Mucosa of gallbladder (tissue), 1 donor: ENCODE measurements around the gene ELOVL3. TPM values are rescaled to one million over a fixed set of nuclear protein-coding genes. Genes with fewer than 3 reads are reported as not detected.
"Not testable (repeated sequence)": the region's sequence is repeated elsewhere in the genome, so short reads cannot be mapped to it uniquely, and the experiment has no call there.

Experiments
- DNase-seq: peaks from one replicate; pipeline ENCODE4 v3.0.0-alpha.2; 2020; ENCODE audit warnings: low spot score
- total RNA-seq: library from RNA; stranded (reverse); gene quantifications from one replicate; pipeline ENCODE4 v1.2.1, GENCODE V29; 2021
- donor health status: DM: no; HTN: no; CAD: no.

ELOVL3 gene, protein sequence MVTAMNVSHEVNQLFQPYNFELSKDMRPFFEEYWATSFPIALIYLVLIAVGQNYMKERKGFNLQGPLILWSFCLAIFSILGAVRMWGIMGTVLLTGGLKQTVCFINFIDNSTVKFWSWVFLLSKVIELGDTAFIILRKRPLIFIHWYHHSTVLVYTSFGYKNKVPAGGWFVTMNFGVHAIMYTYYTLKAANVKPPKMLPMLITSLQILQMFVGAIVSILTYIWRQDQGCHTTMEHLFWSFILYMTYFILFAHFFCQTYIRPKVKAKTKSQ
- not detected for total RNA-seq

- DNase-seq, result peak; percentile 95
Measured at GRCh38 chr10:102225646-102226541, at the start of gene ELOVL3. TSS of gene ELOVL3 (plus strand) at chr10:102226299. CDS start at chr10:102226549, 250 bp downstream.

DNA sequence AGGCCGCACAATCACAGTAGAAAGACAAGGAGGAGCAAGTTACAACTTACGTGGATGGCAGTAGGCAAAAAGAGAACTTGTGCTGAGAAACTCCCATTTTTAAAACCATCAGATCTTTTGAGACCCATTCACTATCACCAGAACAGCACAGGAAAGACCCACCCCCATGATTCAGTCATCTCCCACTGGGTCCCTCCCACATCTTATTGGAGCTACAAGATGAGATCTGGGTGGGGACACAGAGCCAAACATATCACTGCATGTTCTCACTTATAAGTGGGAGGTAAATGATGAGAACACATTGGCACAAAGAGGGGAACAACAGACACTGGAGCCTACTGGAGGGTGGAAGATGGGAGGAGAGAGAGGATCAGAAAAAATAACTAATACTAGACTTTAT is 41.5 kb upstream of the ELOVL3 start:
- no peak for DNase-seq

DNA sequence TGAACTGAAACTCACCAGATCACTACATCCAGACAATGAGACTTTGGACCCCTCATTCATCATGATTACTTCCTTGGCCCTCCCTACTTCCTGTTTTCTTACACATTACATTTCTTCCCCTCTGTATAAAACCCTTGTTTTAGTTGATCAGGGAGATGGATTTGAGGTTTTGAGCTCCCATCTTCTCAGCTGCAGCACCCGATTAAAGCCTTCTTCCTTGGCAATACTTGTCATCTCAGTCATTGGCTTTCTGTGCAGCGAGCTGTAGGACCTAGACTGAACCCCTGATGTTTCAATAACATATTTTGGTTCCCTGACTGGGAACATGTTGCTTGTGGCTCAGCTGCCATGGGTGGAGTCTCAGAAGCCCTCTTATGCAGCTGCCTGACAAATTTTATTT is 40.8 kb upstream of the ELOVL3 start:
- no peak for DNase-seq

GRCh38 chr10:102185811-102186527 is 40.1 kb upstream of the ELOVL3 start:
- no peak for DNase-seq

DNA sequence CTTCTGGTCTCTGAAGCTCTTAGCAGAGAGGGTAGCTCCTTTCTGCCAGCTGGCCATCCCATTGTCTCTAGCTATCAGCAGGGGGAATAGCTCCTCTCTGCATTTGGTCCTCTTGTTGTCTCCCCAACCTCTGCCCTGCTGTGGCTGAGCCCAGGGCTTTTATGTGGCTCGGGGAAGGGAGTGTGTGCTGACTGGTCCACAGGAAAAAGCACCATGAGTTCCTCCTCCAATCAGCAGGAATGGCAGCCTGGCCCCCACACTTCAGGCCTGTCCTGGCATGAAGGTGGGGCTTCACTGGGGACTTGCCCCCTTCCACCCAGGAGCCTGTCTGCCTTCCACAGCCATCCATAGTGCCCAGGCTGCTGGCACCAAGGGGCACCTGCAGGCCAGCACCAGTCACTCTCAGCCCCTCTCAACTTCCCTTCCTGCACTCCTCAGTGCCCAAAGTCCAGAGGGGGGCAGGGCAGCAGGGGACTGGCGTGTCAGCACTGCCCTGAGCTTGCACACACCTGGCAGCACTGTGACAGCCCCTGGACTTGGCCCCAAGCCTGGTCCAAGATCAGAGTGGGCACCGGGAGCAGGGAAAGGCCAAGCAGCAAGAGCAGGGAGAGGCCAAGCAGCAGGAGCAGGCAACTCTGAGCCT is 37.7 kb upstream of the ELOVL3 start:
- DNase-seq, result no peak

DNA sequence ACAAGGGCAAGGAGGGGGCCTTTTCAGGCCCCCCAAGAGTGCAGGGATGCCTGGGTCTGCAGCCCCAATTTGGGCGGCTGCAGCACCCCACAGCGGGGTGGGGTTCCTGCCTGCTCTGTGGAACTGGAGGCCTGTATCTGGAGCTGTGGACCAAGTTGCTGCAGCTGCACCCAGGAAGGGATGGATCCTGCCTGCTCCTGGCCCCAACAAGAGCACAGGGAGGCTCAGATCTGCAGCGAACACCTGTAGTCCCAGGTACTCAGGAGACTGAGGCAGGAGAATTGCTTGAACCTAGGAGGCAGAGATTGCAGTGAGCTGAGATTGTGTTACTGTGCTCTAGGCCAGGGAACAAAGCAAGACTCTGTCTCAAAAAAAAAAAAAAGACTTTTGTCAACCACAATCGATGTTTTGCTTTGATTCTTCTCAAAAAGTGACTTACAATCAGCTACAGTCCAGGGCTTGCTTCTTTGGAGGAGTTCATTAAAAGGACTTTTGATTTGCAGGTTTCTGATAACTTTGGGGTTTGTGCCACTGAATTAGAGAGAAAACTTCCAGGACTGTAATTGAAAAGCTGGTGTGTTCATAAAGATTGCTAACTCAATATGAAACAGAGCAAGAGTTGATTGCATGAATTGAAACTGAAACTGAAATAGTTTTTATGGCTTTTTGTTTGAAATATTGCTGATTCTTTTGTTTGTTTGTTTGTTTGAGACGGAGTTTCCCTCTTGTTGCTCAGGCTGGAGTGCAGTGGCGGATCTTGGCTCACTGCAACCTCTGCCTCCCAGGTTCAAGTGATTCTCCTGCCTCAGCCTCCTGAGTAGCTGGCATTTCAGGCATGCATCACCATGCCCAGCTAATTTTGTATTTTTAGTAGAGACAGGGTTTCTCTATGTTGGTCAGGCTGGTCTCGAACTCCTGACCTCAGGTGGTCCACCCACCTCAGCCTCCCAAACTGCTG is 36.9 kb upstream of the ELOVL3 start:
- not testable (repeated sequence) for DNase-seq

DNA sequence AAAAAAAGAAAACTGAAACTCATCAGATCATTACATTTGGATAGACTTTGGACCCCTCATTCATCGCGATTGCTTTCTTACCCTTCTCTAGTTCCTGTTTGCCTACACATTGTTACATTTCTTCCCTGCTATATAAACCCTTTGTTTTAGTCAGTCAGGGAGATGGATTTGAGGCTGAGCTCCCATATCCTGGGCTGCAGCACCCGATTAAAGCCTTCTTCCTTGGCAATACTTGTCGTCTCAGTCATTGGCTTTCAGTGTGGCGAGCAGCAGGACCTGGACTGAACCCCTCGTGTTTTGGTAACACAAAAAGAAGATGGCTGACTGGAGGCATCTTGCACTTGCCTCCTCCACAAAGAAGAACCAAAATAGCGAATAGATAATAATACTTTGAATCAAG is 34.1 kb upstream of the ELOVL3 start:
- DNase-seq, result no peak

DNA sequence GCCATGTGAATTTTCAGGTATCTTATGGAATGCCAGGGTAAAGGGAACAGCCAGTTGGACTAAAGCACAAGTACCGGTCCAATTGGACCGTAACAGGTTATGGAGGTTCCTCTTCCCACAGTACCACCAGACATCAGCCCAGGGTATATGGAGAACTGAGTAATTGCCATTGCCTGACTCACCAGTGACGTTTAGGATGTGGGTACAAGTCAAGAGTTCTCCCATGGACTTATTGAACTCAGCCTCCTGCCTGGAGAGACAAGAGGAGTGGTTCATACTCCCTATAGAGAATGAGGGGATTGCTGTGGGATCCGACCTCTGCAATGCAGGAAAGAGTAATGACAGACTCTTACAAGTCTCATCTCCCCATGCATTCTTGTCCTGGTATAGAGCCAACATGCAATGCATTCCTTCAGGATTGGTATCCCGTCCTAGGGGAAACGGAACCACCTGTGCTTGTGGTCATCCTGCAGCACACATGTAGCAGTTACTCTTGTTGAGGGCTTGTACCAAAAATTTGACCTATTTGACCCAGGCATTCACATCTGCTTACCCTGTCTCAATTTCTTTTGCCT is 30.7 kb upstream of the ELOVL3 start:
- no peak for DNase-seq

- no peak for DNase-seq
Measured at GRCh38 chr10:102196893-102197292, 29.2 kb upstream of the ELOVL3 start.

DNA sequence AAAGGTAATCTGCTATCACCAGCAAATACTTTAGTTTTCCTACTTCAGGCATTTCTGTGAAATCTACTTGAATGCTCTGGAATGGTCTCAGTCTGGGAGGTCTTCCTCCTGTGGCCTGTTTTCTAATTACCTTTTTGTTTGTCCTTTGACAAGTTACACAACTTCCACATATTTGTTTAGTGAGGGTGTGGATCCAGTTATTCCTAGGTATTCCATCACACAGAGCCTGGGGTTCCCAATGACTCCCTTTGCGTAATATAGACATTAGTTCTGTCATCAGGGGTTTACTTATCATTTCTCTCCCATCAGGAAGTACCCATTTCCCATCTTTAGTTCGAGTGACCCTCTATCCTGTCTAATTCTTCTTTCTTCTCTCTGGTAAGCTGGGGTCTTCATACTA is 28.1 kb upstream of the ELOVL3 start:
- no peak for DNase-seq

DNA sequence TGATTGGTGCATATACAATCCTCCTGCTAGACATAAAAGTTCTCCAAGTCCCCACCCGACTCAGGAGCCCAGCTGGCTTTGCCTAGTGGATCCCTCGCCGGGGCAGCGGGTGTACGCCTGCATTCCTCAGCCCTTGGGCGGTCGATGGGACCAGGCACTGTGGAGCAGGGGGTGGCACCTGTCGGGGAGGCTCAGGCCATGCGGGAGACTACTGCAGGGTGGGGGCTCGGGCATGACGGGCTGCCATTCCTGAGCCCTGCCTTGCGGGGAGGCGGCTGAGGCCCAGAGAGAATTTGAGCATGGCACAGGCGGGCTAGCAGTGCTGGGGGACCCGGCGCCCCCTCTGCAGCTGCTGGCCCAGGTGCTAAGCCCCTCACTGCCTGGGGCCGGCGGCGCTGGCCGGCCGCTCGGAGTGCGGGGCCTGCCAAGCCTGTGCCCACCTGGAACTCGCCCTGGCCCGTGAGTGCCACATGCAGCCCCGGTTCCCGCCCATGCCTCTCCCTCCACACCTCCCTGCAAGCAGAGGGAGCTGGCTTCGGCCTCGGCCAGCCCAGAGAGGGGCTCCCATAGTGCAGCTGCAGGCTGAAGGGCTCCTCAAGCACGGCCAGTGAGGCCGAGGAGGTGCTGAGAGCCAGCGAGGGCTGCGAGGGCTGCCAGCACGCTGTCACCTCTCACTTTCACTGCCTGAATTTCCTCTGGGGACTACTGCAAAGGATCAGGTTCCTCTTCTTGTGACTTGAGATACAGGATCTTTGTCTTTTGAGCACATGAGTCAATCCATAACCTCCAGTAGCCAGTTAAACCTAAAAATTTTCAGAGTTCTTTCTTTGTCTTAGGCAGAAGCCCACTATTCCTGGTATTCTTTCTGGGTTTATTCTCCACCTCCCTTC is 25.1 kb upstream of the ELOVL3 start:
- DNase-seq, result no peak

- no peak for DNase-seq
Measured at GRCh38 chr10:102202386-102202785, 23.7 kb upstream of the ELOVL3 start.

DNA sequence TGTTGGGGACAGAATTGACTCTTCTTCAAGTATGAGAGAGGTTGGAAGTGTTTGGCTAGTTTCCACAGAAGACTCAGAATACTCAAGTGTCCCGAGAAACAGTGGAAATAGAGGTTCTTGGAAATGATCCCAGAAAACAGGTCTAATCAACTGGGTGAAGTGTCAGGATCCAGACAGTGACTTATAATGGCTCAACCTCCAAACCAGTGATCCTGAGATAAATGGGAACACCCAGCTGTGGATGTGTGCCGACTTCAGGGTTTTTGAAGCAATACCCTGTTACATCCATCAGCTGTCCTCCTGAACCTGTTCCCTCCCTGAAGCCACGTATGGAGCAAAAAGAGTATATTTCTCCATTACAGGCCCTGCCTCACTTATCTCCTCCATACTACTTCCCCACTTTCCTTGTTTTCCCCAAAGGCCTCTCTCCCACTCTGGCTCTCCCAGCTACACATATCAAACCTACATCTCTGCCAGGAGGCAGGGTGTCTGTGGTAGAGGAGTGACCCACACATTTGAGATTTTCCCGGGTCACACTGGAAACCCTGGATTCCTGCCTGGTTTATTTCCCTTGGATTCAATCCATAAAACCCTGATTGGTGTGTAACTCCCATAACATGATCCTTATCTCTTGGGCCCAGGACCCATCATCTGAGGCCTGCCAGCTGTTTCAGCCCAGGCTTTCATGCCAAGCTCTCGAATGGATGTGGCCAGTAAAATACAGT is 17.6 kb upstream of the ELOVL3 start:
- no peak for DNase-seq

DNA sequence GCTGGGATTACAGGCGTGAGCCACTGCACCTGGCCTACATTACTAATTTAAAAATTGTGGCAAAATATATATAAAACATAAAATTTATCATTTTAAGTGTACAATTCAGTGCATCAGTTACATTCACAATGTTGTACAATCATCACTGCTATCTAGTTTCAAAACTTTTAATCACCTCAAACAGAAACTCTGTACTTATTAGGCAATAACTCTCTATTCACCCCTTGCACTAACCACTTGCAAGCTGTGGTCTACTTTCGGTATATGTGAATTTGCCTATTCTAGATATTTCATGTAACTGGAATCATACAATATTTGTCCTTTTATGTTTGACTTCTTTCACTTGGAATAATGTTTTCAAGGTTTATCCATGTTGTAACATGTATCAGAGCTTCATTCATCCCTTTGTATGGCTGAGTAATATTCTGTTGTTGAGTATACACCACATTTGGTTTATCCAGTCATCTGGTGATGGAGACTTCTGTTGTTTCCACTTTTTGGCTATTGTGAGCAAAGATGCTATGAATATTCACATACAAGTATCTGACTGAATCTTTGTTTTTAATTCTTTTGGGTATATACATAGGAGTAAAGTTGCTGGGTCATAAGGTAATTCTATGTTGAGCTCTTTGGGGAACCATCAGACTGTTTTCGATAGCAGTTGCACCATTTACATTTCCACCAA is 14.3 kb upstream of the ELOVL3 start:
- no peak for DNase-seq

- not testable (repeated sequence) for DNase-seq
Measured at GRCh38 chr10:102213599-102213998, 12.5 kb upstream of the ELOVL3 start.

- no peak for DNase-seq
Measured at GRCh38 chr10:102219370-102219769, 6.7 kb upstream of the ELOVL3 start.

DNA sequence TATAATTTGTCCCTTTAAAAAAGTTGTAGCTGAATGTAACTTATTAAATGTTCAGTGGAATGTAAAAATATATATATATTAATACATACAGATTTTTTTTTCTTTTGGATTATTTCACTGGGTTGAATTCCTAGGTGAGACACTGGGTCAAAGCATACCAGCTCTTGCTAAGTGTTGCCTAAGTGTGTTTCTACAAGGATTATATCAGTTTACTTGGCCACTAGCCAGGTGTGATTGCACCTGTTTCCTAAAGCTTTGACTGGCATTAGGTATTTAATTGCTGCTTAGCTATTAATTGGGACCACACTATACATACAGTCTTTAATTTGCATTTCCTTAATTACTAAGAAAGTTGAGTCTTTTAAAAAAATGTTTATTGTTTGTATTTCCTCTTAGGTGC is 5.5 kb upstream of the ELOVL3 start:
- DNase-seq, result no peak

GRCh38 chr10:102222797-102223196 is 3.3 kb upstream of the ELOVL3 start:
- DNase-seq, result no peak
